CD4-positive, CD25-positive, alpha-beta regulatory T cell (primary cell): Measurements from ENCODE around the gene DYNC1I1. TPM values are rescaled to one million over a fixed set of nuclear protein-coding genes. Genes with fewer than 3 reads are reported as not detected.

Source experiments
- ATAC-seq, 2 donors: fragments of 150-1000 bp; cut with Tn5 transposase; one replicate each; pipeline ENCODE4 v1.10.0; 2021; ENCODE audit warnings: low read depth in 2 of 2, moderate number of reproducible peaks in 2 of 2, moderate library complexity in 1 of 2
- DNase-seq, 3 donors: peaks; one replicate each; pipeline versions ENCODE4 v3.0.0 to v3.0.0-alpha.2; 2012 to 2022; ENCODE audit warnings: mixed read lengths in 1 of 3
- H3K27ac ChIP-seq: one replicate; pipeline ENCODE4 v1.7.0; 2013; ENCODE audit warnings: mild to moderate bottlenecking, low read length; ENCODE audit not compliant: insufficient read depth, poor library complexity, severe bottlenecking
- H3K27me3 ChIP-seq: one replicate; pipeline ENCODE4 v1.7.0; 2013; ENCODE audit warnings: low read length; ENCODE audit not compliant: control insufficient read depth, insufficient read depth
- H3K36me3 ChIP-seq: one replicate; pipeline ENCODE4 v1.7.0; 2013; ENCODE audit warnings: mild to moderate bottlenecking, low read length, moderate library complexity; ENCODE audit not compliant: control insufficient read depth, insufficient read depth
- H3K4me1 ChIP-seq: 2 replicates; pipeline ENCODE4 v1.7.0; 2013; ENCODE audit warnings: mild to moderate bottlenecking, low read length; ENCODE audit not compliant: insufficient read depth, control insufficient read depth, poor library complexity, severe bottlenecking
- H3K4me3 ChIP-seq: one replicate; pipeline ENCODE4 v1.7.0; 2013; ENCODE audit warnings: low read depth, mild to moderate bottlenecking, low read length, moderate library complexity
- H3K9me3 ChIP-seq, 2 experiments: 1 replicate in 1 of 2; 2 replicates in 1 of 2; pipeline ENCODE4 v1.7.0; 2013; ENCODE audit warnings: low read length in 2 of 2, mild to moderate bottlenecking in 1 of 2, moderate library complexity in 1 of 2; ENCODE audit not compliant: control insufficient read depth in 2 of 2
- H3K27ac Mint-ChIP-seq, 3 donors: one replicate each; pipeline ENCODE4 v1.8.0; 2020 to 2022; ENCODE audit warnings: mild to moderate bottlenecking in 3 of 3, mixed read lengths in 3 of 3, moderate library complexity in 2 of 3
- H3K27me3 Mint-ChIP-seq: one replicate; pipeline ENCODE4 v1.8.0; 2022; ENCODE audit warnings: mild to moderate bottlenecking, mixed read lengths
- H3K36me3 Mint-ChIP-seq: one replicate; pipeline ENCODE4 v1.8.0; 2020; ENCODE audit warnings: mixed read lengths
- H3K4me1 Mint-ChIP-seq, 4 donors: one replicate each; pipeline ENCODE4 v1.8.0; 2020 to 2022; ENCODE audit warnings: mixed read lengths in 4 of 4, mild to moderate bottlenecking in 1 of 4
- H3K4me3 Mint-ChIP-seq, 4 donors: one replicate each; pipeline ENCODE4 v1.8.0; 2020 to 2022; ENCODE audit warnings: mild to moderate bottlenecking in 4 of 4, mixed read lengths in 4 of 4, moderate library complexity in 3 of 4
- H3K9me3 Mint-ChIP-seq, 7 donors: one replicate each; pipeline ENCODE4 v1.8.0; 2020 to 2022; ENCODE audit warnings: mixed read lengths in 7 of 7, mild to moderate bottlenecking in 3 of 7, moderate library complexity in 2 of 7
- polyA plus RNA-seq, 4 donors: library from polyadenylated mRNA; unstranded; fragments of 300-500 nt; fragmentation: Illumina TruSeq; gene quantifications; one replicate each; pipeline ENCODE4 v1.2.3, GENCODE V29; 2021
- total RNA-seq: library from RNA; stranded (reverse); gene quantifications from one replicate; pipeline ENCODE4 v1.2.3, GENCODE V29; 2022

Gene DYNC1I1
- total and polyA plus RNA-seq, 5 donors from 2014 or later = not detected

DNA sequence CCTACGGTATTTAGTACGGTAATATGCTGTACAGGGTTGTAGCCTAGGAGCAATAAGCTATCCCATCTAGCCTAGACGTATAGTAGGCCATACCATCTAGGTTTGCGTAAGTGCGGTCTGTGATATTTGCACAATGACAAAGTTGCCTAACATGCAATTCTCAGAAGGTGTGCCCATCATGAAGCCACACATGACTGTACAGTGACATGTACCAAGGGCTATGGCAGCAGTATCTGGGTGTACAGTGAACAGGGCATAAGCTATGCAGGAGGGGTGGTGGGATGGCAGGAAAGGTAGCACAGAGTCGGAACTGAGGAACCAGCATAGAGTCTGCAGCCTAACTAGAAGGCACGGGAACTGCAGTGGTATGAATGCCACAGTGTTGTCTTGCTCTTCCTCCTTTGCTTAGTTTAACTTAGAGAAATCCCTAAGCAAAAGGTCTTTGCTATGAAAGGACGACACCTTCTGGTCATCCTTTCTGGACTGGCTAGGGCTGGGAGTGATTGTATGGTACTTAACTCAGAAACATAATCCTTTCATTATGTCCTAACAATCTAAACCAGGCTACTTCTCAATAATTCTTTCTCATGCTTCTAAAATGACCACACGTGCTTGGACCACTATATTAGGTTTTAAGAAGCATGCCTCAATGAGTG lies 93.5 kb downstream of the DYNC1I1 start:
- no peak for DNase-seq
- Mint-ChIP-seq H3K9me3 (peaks cover 0 to 3% (median 0%) of the 10 kb centered on the region in 7 donors), H3K36me3 (no peaks in the 10 kb centered on the region), H3K4me1 (no peaks in the 10 kb centered on the region), H3K27ac (no peak overlapping the region), H3K4me3 (no peak overlapping the region), H3K27me3 (peaks cover 4% of the 10 kb centered on the region)
- H3K27ac ChIP-seq = no peak overlapping the region
- no peaks in the 10 kb centered on the region for H3K36me3 ChIP-seq
- H3K4me1 ChIP-seq = no peaks in the 10 kb centered on the region
- H3K27me3 ChIP-seq = no peaks in the 10 kb centered on the region
- no peaks in the 10 kb centered on the region for H3K9me3 ChIP-seq
- ATAC-seq = no peak
- no peak overlapping the region for H3K4me3 ChIP-seq

DNA sequence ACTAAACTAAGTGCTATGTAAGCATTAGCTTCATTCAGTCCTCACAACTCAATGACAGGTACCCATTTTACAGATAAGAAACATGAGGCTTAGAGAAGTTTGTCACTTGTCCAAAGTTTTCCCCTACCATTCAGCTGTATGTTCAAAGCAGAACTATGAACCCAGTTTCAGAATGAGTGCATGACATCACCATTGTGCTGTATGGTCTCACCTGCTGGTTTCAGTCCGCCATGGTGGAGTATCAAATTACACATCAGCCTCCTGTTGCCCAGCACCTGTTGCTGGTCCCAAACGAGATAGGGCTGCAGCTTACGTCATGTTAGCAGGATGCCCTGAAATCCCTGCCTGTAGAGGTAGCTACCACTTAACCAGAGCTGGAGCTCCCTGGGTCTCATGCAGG lies 95.0 kb downstream of the DYNC1I1 start:
- no peaks in the 10 kb centered on the region for H3K36me3 Mint-ChIP-seq
- Histone ChIP-seq H3K4me1 (no peaks in the 10 kb centered on the region), H3K27ac (no peak overlapping the region), H3K27me3 (peaks cover 2% of the 10 kb centered on the region), H3K4me3 (no peak overlapping the region), H3K9me3 (no peaks in the 10 kb centered on the region), H3K36me3 (no peaks in the 10 kb centered on the region)
- peaks cover 0 to 2% (median 0%) of the 10 kb centered on the region in 7 donors for H3K9me3 Mint-ChIP-seq
- DNase-seq = no peak
- H3K4me3 Mint-ChIP-seq = no peak overlapping the region
- no peaks in the 10 kb centered on the region for H3K27me3 Mint-ChIP-seq
- no peak overlapping the region for H3K27ac Mint-ChIP-seq
- no peaks in the 10 kb centered on the region for H3K4me1 Mint-ChIP-seq
- no peak for ATAC-seq

DNA sequence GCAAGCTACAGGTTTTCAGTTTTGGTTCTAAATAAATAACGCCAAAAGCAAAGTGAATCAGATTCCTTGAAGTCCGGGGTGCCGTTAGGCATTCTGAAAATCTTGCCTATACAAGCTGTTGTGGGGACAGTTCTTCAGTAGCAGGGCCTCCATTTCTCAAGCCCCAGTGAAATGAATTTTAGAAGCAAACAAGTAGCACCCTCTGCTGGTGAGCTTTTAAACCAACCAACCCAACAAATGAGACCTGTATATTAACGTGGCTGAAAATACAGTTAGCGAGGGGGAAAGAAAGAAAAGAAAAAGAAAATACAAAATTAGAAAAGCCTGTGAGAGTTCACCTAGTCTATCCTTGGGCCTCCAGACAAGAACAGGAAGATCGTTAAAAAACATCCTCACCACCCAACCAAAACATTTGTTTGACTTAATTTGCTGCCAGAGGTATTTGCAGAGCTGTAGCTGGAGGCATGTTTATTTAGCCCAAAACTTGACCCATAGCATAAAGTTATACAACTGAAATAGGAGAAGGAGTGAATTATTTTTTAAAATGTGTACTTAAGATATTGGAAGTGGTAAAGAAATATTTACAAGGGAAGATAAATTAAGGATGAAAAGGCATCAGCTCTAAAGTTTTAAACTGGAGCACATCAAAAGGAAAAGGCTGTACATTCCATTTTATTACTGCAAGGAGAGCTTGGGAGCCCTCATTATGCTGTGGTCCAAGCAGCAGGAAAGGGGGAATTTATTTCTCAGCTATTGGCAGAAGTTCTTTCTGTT lies 98.9 kb downstream of the DYNC1I1 start:
- Mint-ChIP-seq H3K36me3 (no peaks in the 10 kb centered on the region), H3K9me3 (peaks cover 0 to 3% (median 0%) of the 10 kb centered on the region in 7 donors), H3K27ac (no peak overlapping the region), H3K4me1 (no peaks in the 10 kb centered on the region), H3K27me3 (no peaks in the 10 kb centered on the region), H3K4me3 (no peak overlapping the region)
- no peaks in the 10 kb centered on the region for H3K9me3 ChIP-seq
- H3K4me1 ChIP-seq = no peaks in the 10 kb centered on the region
- H3K36me3 ChIP-seq = no peaks in the 10 kb centered on the region
- peaks cover 2% of the 10 kb centered on the region for H3K27me3 ChIP-seq
- H3K4me3 ChIP-seq = no peak overlapping the region
- ATAC-seq (no peak), DNase-seq (peak in 1 of 3 donors; percentile 21)
- no peak overlapping the region for H3K27ac ChIP-seq

DNA sequence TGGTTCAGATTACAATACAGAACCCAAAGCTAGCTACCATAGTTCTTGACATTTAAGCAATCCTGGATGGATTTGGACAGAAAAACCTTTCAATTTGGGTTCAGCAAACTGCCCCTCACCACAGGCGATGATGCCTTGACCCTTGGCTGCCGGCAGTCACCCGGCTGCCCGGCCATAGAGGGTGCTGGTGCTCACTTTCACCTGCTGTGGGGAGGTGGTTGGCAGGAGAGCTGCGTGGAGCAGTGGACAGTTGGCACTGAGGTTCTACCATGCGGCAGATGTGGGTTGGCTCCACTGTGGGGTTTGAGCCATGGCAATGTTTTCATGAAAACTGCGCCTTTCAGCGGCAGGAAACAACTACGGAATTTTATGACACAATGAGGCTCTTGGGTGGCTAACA lies 99.5 kb downstream of the DYNC1I1 start:
- no peaks in the 10 kb centered on the region for H3K27me3 Mint-ChIP-seq
- H3K4me1 Mint-ChIP-seq = no peaks in the 10 kb centered on the region
- H3K4me3 Mint-ChIP-seq = no peak overlapping the region
- H3K36me3 Mint-ChIP-seq = no peaks in the 10 kb centered on the region
- H3K36me3 ChIP-seq = no peaks in the 10 kb centered on the region
- no peaks in the 10 kb centered on the region for H3K4me1 ChIP-seq
- H3K4me3 ChIP-seq = no peak overlapping the region
- H3K27ac ChIP-seq = no peak overlapping the region
- no peak for ATAC-seq
- no peak overlapping the region for H3K27ac Mint-ChIP-seq
- peaks cover 2% of the 10 kb centered on the region for H3K27me3 ChIP-seq
- no peaks in the 10 kb centered on the region for H3K9me3 ChIP-seq
- DNase-seq = no peak
- H3K9me3 Mint-ChIP-seq = peaks cover 0 to 3% (median 0%) of the 10 kb centered on the region in 7 donors

DNA sequence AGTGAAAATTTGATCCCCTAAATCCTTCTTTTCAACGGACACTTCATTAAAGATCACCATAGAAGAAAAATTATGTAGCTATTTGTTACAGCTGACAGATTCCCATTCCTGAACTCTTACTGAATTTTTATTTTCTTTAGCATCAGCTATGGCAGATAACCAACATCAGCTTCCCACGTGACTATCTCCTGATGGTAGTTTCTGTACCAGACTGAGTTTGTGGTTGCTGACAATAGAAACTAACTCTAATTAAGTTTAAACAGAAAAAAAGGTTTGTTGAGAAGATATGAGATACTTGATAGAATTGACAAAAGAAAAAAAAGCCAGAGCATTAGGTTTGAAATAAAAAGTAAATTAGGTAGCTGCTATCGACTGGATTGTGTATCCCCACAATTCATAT lies 101.8 kb downstream of the DYNC1I1 start:
- ATAC-seq (no peak), DNase-seq (no peak)
- Mint-ChIP-seq H3K27ac (no peak overlapping the region), H3K27me3 (no peaks in the 10 kb centered on the region), H3K4me1 (no peaks in the 10 kb centered on the region), H3K4me3 (no peak overlapping the region), H3K9me3 (peaks cover 0 to 13% (median 4%) of the 10 kb centered on the region in 7 donors), H3K36me3 (no peaks in the 10 kb centered on the region)
- H3K9me3 ChIP-seq = no peaks in the 10 kb centered on the region
- H3K4me3 ChIP-seq = no peak overlapping the region
- H3K36me3 ChIP-seq = no peaks in the 10 kb centered on the region
- peaks cover 2% of the 10 kb centered on the region for H3K27me3 ChIP-seq
- H3K27ac ChIP-seq = no peak overlapping the region
- no peaks in the 10 kb centered on the region for H3K4me1 ChIP-seq

DNA sequence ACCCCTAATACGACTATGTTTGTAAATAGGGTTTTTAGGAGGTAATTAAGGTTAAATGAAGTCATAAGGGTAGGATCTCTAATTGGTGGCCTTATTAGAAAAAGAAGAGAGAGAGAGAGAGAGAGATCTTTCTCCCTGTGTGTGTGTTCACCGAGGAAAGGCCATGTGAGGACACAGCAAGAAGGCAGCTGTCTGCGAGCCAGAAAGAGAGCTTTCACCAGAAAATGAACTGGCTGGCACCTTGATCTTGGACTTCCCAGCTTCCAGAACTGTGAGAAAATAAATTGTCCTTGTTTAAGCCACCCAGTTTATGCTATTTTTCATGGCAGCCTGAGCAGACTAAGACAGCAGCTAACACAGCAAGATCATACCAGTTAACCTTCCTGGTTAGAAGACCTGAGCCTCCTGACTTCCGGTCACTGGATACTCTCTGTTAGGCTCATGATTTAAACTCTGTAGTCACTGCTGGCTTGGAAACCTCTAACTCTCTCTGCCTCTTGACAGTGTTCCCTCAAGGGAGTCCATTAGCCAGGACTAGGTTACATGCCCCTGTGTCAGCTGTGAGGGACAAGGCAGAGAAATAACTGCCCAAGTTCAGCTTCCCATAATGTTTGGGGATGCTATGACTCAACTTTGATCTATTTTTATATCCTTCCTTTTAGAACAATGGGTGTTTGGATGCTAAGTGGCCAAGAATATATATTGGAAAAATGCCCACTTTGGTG lies 102.3 kb downstream of the DYNC1I1 start:
- Mint-ChIP-seq H3K27me3 (no peaks in the 10 kb centered on the region), H3K27ac (no peak overlapping the region)

DNA sequence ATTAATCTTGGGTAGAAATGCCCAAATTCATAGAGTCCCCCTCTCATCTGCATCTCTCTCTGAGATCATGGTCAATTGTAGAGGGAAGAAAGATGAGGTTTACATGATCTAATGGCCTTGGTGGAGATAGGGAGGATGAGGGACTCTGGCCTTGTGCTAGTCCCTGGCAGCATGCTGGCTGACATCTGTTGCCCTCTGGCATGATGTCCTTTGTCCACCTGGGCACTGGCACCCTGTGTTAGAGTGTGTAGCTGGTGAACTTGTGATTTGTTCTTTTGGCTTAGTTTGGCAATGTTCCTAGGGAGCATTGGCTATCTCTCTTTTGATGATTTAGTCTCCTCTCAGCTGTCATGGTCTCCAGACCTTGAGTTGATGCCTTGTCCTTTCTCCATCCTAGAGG lies 103.2 kb downstream of the DYNC1I1 start:
- Mint-ChIP-seq H3K27me3 (no peaks in the 10 kb centered on the region), H3K36me3 (no peaks in the 10 kb centered on the region), H3K27ac (no peak overlapping the region), H3K4me1 (no peaks in the 10 kb centered on the region), H3K9me3 (peaks cover 0 to 16% (median 4%) of the 10 kb centered on the region in 7 donors), H3K4me3 (no peak overlapping the region)
- H3K27me3 ChIP-seq = peaks cover 2% of the 10 kb centered on the region
- no peak overlapping the region for H3K27ac ChIP-seq
- no peaks in the 10 kb centered on the region for H3K4me1 ChIP-seq
- DNase-seq = no peak
- H3K9me3 ChIP-seq = no peaks in the 10 kb centered on the region
- no peak for ATAC-seq
- no peak overlapping the region for H3K4me3 ChIP-seq
- H3K36me3 ChIP-seq = no peaks in the 10 kb centered on the region

More for the DNA sequence above, 102.3 kb downstream of the DYNC1I1 start:
- H3K9me3 ChIP-seq = no peaks in the 10 kb centered on the region
- H3K4me1 Mint-ChIP-seq = no peaks in the 10 kb centered on the region
- H3K36me3 Mint-ChIP-seq = no peaks in the 10 kb centered on the region
- H3K9me3 Mint-ChIP-seq = peaks cover 0 to 16% (median 4%) of the 10 kb centered on the region in 7 donors
- ATAC-seq (no peak), DNase-seq (no peak)
- no peaks in the 10 kb centered on the region for H3K4me1 ChIP-seq
- H3K4me3 ChIP-seq = no peak overlapping the region
- no peak overlapping the region for H3K27ac ChIP-seq
- no peak overlapping the region for H3K4me3 Mint-ChIP-seq
- H3K27me3 ChIP-seq = peaks cover 2% of the 10 kb centered on the region
- no peaks in the 10 kb centered on the region for H3K36me3 ChIP-seq
